RWPE2 (cell line): ENCODE measurements around the gene TSPAN5.

ENCODE experiments used
- ATAC-seq: fragments of 200-7000 bp; cut with Tn5 transposase; 3 replicates; pipeline ENCODE4 v1.9.1; 2021; ENCODE audit warnings: low read depth
- DNase-seq: peaks from one replicate; pipeline ENCODE4 v3.0.0-alpha.2; 2020; ENCODE audit warnings: low spot score
- H3K27ac ChIP-seq: fragments of 450-650 bp; 2 replicates; pipeline ENCODE4 v1.5.1; 2017; ENCODE audit warnings: mild to moderate bottlenecking; ENCODE audit not compliant: poor library complexity, severe bottlenecking
- H3K27me3 ChIP-seq: fragments of 250-450 bp; sonication (Bioruptor Pico); 2 replicates; pipeline ENCODE4 v1.5.1; 2021; ENCODE audit warnings: mild to moderate bottlenecking, moderate library complexity; ENCODE audit not compliant: insufficient read depth, poor library complexity, severe bottlenecking
- H3K36me3 ChIP-seq: fragments of 250-450 bp; sonication (Bioruptor Pico); 2 replicates; pipeline ENCODE4 v1.5.1; 2020; ENCODE audit warnings: low read depth, mild to moderate bottlenecking, moderate library complexity
- H3K4me1 ChIP-seq: fragments of 250-450 bp; sonication (Bioruptor Pico); 2 replicates; pipeline ENCODE4 v1.5.1; 2021; ENCODE audit warnings: mild to moderate bottlenecking, moderate library complexity; ENCODE audit not compliant: insufficient read depth, poor library complexity, severe bottlenecking
- H3K4me3 ChIP-seq: fragments of 250-450 bp; sonication (Bioruptor Pico); 2 replicates; pipeline ENCODE4 v1.5.1; 2021; ENCODE audit warnings: mild to moderate bottlenecking, moderate library complexity; ENCODE audit not compliant: severe bottlenecking
- H3K9me3 ChIP-seq: fragments of 250-450 bp; sonication (Bioruptor Pico); 2 replicates; pipeline ENCODE4 v1.5.1; 2021; ENCODE audit warnings: mild to moderate bottlenecking, moderate library complexity; ENCODE audit not compliant: severe bottlenecking
- TF ChIP-seq, protein P1 (sequence below): fragments of 450-650 bp; IDR thresholded peaks from one replicate; pipeline ENCODE4 v1.5.1; 2017; ENCODE audit warnings: mild to moderate bottlenecking, moderate library complexity; ENCODE audit not compliant: poor library complexity, severe bottlenecking

The TSPAN5 gene

DNA sequence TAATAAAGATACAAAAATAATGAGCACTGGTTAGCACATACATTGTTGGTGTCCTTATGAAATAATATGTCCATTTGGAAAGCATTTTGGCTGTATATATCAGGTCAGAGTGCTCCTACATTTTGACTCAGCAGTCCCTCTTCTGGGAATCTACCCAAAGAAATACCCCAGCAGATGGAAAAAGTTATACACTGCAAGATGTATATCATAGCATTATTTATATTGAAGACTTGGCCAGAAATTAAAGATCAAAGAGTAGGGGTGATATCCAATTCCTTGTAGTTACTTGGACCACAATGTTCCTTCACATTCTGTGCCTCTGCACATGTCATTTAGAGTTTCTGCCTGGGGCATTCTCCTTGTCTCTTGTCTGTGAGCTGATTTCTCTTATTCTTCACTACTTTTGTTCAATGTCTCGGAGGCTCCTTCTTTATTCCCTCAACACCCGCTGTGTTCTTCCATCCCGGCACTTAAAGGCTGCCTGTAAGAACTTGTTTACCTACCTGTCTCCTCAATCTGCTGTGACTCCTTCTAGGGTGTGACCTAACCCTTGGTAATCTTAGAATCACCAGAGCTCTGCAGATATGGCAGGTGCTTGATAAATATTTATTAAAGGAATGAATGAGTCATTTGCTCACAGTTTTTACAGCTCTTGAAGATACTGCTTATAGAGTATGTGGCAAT, 3.1 kb upstream of the TSPAN5 start:
- no peak for DNase-seq
- Histone ChIP-seq H3K27ac (no peak overlapping the region), H3K27me3 (no peaks in the 10 kb centered on the region)

DNA sequence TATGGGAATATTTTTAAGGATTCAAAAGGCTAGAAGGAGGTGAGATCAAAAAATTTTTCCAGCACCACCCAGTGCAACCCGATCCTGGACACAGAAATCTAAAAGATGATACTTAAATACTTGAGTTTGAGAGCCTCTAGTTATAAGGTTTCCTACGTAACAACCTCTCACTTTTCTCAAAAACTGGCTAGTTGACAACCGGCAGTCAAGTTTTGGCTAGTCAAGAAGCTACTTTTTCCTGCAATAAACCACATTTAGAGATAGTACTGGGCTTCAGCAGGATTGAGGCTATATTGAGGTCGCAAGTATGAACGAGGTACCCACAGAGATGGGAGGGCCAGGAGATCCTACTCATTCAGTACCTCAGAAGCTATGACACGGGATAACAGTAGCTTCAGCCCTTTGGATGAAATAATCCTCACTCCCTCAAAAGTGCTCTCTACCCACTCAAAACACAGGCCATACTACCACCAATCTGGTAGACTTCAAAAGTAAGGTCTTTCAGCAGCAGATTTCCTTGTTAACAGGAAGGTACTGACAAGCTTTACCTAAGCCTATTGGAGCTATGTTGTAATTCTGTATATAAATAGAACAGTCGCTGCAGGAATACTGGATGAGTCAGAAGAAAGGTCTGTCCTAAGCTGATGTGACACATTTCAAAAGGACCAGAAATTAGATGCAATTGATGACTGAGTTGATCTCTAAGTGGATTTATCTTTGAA, 1.5 kb upstream of the TSPAN5 start:
- Histone ChIP-seq H3K27ac (peak overlapping the region; percentile 97), H3K4me3 (no peak overlapping the region), H3K4me1 (peaks cover 37% of the 10 kb centered on the region), H3K27me3 (no peaks in the 10 kb centered on the region), H3K36me3 (no peaks in the 10 kb centered on the region), H3K9me3 (no peaks in the 10 kb centered on the region)
- TF ChIP-seq, protein P1, sequence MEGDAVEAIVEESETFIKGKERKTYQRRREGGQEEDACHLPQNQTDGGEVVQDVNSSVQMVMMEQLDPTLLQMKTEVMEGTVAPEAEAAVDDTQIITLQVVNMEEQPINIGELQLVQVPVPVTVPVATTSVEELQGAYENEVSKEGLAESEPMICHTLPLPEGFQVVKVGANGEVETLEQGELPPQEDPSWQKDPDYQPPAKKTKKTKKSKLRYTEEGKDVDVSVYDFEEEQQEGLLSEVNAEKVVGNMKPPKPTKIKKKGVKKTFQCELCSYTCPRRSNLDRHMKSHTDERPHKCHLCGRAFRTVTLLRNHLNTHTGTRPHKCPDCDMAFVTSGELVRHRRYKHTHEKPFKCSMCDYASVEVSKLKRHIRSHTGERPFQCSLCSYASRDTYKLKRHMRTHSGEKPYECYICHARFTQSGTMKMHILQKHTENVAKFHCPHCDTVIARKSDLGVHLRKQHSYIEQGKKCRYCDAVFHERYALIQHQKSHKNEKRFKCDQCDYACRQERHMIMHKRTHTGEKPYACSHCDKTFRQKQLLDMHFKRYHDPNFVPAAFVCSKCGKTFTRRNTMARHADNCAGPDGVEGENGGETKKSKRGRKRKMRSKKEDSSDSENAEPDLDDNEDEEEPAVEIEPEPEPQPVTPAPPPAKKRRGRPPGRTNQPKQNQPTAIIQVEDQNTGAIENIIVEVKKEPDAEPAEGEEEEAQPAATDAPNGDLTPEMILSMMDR = no peak
- no peak for DNase-seq
- peak; percentile 22; the same call in 2 of the 3 replicates for ATAC-seq

More for the DNA sequence above, 3.1 kb upstream of the TSPAN5 start:
- TF ChIP-seq, protein P1 = no peak
- peaks cover 27% of the 10 kb centered on the region for H3K4me1 ChIP-seq
- no peaks in the 10 kb centered on the region for H3K9me3 ChIP-seq
- H3K36me3 ChIP-seq = no peaks in the 10 kb centered on the region
- no peak overlapping the region for H3K4me3 ChIP-seq
- ATAC-seq = peak; percentile 52

- H3K36me3 ChIP-seq = no peaks in the 10 kb centered on the region
- DNase-seq (no peak), ATAC-seq (no peak)
- no peaks in the 10 kb centered on the region for H3K27me3 ChIP-seq
- peak overlapping the region; percentile 61 for H3K4me3 ChIP-seq
- H3K9me3 ChIP-seq = no peaks in the 10 kb centered on the region
- TF ChIP-seq, protein P1 = no peak
- peak overlapping the region; percentile 97 for H3K27ac ChIP-seq
- H3K4me1 ChIP-seq = peaks cover 41% of the 10 kb centered on the region
Observed at GRCh38 chr4:98659106-98659592, 738 bp upstream of the TSPAN5 start.

DNA sequence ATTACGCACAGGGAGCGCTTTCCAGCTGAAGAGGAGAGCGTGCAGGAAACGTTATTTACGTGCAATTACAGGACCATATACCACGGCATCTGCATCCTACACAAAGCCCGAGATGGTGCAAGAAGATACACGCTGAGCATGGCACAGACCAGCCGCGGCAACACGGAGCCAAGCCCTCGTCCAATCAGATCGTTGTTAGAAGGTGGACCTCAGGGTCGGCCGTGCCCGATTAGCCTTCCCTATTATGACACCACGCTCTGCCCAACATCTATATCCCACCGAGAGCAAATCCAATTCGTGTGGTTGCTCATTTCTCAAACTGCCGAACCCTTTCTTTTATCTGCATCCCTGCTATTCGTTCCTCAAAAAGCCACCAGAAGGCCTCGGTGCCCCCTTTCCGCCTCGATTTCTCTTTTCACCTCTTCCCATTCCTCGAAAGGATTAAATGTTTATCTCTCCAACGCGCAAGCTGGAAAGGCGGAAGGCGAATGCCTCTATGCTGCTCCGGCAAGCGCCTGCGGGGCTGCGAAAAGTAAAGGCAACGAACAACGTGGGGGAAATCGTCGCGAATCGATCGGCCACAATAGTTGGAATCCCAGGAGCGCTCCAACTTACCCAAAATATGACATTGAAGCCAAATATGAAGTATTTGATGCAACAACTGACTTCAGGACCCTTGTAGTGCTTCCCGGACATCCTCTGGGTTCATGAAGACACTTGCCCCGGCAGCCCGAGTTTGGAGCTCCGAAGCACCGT, 702 bp downstream of the TSPAN5 start:
- H3K9me3 ChIP-seq = no peaks in the 10 kb centered on the region
- no peaks in the 10 kb centered on the region for H3K36me3 ChIP-seq
- TF ChIP-seq, protein P1 = no peak
- peaks cover 56% of the 10 kb centered on the region for H3K4me1 ChIP-seq
- H3K27ac ChIP-seq = peak overlapping the region; percentile 97
- DNase-seq = peak; percentile 74
- H3K27me3 ChIP-seq = no peaks in the 10 kb centered on the region
- peak overlapping the region; percentile 61 for H3K4me3 ChIP-seq
- ATAC-seq = peak; percentile 44
